SIG-M5 (cell line): ENCODE data around the gene THADA.

ENCODE experiments used
- DNase-seq: peaks from one replicate; lab custom pipeline; 2025; lab: John Stamatoyannopoulos, UW

Gene THADA

GRCh38 chr2:43384143-43384542 is 211.7 kb downstream of the THADA start:
- DNase-seq: no peak

DNA sequence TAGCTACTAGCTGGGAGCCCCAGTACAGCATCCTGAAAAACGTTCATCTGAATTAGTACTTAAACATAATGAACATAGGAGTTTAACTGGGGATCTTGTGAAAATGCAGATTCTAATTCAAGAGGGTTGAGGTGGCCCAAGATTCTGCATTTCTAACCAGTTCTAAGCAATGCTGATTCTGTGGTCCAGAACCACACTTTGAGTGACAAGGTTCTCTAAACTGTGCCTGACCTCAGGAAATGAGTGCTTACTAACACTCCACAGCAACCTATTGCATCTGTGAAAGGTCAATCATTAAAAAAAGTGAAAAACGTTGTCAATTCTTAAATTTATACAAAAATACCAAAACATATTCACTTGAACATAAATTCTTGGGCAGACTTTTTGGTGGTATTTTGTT is 212.3 kb downstream of the THADA start:
- no peak for DNase-seq

DNA sequence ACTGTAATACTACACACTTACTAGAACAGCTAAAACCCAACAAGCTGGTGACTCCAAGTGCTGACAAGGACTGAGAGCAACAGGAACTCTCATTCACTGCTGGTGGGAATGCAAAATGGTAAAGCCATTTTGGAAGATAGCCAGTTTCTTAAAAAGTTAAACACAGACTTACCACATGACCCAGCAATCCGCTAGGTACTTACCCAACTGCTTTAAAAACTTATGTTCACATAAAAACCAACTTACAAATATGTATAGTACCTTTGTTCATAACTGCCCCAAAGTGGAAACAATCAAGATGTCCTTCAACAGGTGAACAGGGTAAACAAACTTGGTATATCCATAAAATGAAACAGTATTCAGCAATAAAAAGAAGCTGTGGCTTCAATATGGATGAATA is 216.3 kb downstream of the THADA start:
- DNase-seq: no peak

DNA sequence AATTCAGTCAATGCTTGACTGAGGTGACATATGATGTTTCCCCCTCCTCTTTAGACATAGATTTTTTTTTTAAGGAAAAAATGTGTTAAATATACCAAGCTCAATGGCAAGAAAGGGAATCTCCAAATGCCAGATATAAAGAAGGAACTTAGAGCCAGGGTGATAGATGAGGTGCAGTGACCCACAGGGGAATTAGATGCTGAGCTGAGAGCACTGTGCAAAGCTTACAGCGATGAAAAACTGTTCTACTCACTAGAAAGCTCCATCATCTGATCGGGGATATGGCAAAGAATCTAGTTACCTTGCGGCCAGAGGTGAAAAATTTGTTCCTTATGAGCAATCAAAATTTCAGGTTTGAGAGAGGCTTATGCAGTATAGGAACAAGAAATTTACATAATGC is 218.5 kb downstream of the THADA start:
- no peak for DNase-seq

DNA sequence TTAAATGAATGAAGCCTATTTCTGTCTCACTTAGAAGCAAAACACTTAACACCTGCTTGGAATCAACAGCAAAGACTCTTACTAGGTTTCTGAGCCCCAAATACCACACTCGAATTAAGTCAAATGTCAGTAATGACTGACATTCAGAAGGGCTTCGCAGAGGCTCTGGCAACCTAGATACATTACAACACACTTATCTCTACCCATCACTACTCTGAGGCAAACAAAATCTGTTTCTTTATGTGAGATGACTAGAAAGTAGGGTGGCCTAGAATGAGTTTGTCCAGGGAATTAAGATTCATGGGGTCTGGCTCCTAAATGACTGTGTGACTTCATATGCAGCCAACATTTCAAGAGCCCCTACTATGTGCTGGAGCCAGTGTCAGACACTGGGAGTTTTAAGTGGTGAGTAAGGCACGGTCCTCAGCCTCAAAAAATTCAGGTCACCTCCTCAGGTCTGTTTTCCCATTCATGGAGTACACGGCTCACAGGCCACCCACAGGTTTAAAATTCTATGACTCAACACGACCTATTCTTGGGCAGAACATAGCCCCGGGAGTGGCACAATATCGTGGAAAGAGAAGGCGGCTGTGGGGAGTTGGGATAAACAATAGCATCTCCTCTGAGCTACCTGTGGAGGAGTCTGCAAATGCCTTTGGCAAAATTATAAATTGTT is 219.2 kb downstream of the THADA start:
- DNase-seq: no peak

- DNase-seq: no peak
Measured at GRCh38 chr2:43375746-43376522, 219.9 kb downstream of the THADA start.

GRCh38 chr2:43372416-43373081 is 223.3 kb downstream of the THADA start:
- no peak for DNase-seq

DNA sequence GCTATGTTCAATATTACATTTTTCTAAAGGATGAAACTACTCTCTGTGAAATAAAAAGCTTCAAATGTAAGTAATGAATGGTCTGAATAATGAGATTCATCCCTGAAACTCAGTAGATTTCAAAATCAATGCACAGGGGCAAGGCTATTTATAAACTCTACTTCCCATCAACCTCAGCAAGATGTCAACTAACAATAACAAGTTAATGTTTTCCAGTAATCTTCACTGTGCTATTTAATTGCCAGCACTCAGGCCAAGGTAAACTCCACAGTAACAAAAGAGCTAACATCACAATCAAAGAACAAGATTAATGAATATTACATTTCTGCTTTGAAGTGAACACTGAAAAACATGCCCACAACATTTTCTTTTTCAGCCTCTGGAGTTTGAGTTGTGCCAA is 225.1 kb downstream of the THADA start:
- DNase-seq: no peak

GRCh38 chr2:43370146-43370545 is 225.7 kb downstream of the THADA start:
- DNase-seq: no peak

DNA sequence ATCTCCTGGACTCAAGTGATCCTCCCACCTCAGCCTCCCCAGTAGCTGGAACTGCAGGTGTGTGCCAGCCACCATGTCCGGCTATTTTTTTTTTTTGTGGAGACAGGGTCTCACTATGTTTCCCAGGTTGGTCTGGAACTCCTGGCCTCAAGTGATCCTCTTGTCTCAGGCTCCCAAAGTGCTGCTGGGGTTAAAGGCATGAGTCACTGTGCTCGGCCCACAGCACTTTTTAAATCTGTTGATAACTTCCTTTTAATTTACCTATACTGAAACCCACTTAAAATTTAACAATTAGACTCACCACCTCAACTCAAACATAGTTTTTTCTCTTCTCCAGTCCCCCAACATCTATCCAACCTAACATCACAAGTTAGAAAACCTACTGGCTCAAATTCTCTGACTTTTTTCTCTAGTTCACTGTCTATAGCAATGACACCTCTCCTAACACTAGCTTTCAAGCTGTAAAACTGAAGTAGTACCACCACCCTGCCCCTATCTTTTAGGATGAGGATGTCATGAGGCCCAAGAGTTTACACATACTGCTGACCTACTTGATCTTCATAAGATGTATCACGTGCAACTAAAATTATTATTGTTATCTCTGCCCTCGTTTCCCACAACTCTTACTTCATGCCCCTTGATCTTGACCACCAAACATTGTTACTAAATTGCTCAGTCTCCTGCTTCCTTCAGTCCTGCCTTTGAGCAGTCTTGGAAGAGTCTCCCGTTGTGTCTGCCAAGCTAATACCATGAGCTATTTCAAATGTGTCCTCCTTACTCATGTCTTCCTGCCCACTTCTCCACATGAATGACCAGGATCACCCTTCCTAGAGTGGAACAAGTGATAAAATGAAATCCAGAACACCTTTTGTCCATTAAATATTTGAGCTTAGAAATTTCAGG is 227.1 kb downstream of the THADA start:
- no peak for DNase-seq

DNA sequence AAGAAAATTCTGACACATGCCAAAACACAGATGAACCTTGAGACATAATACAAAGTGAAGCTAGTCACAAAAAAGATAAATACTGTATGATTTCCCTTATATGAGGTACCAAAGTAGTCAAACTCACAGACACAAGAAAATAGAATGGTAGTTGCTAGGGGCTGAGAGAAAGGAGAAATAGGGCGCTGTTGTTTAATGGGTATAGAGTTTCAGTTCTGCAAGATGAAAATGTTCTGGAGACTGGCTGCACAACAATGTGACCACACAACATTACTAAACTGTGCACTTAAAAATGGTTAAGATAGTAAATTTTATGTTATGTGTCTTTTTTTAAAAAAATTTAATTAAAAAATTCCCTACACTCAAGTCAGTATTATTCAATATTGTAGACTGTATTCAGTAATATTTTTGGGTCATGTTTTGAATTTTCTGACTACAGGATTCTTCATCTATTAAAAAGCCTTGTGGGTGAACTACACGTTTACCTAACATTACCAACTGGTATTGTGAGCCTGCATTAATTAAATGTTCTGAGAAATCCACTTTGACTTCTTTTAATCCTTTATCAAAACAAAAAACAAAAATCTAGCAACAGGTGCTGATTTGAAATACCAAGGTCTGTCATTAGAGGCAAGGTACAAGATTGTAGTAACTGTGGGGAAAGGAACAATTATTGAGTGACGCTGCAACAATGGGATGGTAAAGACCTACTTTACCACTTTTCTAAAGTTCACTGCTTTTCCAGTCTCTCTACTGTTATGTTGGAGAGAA is 228.6 kb downstream of the THADA start:
- DNase-seq: peak; percentile 64

DNA sequence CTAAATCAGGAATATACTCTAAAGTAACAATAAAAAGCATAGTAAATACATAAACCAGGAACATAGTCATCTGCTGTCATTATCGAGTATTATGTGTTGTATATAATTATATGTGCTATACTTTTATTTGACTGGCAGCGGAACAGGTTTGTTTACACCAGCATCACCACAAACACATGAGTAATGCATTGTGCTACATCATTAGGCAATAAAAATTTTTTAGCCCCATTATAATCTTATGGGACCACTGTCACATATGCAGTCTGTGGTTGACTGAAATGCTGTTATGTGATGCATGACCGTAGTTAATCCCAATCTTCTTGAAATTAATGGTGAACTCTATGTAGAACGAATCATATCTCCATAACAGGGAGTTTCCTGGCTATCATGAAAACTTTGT is 232.7 kb downstream of the THADA start:
- DNase-seq: no peak

DNA sequence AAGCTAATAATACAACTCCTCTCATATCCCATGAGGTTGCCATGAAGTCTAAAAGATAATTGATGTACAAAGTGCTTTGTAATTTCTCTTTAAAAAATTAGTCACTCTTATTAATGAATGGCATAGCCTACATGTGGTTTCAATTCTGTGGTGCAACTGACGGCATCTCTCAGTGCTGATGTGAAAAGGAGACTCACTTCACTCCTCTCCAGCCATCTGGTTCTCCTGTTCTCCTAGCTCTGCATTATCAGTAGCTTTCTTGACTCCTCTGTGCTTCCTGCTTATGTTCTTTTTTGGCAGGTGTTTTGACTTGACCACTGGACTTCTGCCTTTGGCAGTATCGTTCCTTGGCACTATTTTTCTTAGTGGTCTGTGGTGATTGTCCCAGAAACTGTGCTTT is 234.6 kb downstream of the THADA start:
- DNase-seq: no peak

- no peak for DNase-seq
Measured at GRCh38 chr2:43360137-43360536, 235.7 kb downstream of the THADA start.

DNA sequence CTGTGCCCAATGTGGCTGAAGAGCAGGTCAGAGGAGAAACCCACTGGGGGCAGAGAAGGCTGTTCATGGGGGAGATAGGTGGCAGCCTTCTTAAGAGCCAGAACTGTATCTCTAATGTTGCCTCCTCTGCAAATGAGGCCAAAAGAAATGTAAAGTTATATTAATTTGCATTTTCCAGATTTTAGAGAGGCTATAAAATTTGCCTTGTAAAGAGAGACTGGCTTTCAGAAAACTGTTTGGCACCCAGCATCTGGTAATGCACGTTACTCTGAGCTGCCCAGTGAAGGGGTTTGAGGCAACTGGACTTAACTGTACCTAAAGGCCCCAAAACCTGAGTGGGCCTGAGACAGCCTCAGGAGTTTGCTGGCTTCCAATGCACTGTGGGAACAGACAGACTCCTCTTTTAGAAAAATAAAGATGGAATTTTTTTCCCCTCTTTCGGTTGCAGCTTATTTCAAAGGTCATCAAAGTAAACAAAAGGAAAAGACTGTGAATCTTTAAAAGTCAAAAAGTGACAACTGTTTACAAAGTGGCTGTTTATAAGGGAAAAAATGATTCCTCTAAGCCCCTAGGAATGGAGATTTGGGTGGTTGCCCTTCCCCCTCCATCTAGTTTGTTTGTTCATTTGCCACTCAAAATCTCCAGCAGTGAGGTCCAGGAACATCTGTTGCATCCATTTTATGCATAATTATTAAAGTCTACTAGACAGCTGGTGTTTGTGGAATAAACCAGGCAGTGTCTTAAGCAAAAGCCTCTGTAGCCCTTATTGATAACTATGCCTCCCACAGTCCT is 237.2 kb downstream of the THADA start:
- DNase-seq: no peak

- DNase-seq: no peak
Measured at GRCh38 chr2:43356774-43357173, 239.1 kb downstream of the THADA start.

- no peak for DNase-seq
Measured at GRCh38 chr2:43355399-43355798, 240.4 kb downstream of the THADA start.

DNA sequence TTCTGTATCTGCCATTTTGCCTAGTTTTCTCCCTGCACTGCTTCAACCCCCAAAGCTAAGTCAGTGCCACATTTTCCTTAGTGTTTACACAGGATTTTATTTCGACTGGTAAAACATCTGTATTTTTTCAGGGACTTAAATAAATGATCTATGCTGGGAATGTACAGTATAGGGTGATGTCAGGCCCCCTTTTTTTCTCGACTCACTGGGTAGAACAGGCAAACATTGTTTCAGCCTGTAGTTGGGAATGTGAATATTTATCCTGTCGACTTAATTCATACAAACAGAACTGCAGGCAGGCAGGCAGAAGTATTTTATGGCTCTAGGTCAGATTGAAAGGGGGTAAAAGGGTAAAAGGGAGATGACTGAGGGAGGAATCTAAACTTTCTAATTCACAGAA is 245.9 kb downstream of the THADA start:
- no peak for DNase-seq

- no peak for DNase-seq
Measured at GRCh38 chr2:43348908-43349661, 246.8 kb downstream of the THADA start.

DNA sequence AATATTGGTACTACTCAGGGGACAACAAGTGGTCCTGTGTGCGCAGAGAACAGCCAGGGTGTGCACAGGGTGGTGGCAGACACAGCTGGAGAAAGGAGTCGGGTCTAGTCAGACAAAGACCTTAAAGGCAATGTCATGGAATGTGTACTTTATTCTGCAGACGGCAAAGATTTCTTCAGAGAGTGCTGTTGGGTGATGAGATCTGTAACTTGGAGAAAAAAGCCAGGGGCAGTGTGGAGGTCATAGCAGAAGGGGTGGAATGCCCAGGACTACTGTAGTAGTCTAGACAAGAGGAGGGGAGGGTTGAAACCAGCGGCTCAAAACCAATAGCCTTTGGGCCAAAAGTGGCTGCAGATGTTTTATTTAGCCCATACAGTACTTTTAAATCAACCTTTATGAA is 248.1 kb downstream of the THADA start:
- no peak for DNase-seq
